C4-2B (cell line): ENCODE results near the gene INPP5D.
"Not testable (repeated sequence)": the region's sequence is repeated elsewhere in the genome, so short reads cannot be mapped to it uniquely, and the experiment has no call there.

Experiments used
- ZFX ChIP-seq: fragments of 450-650 bp; IDR thresholded peaks from 2 replicates; pipeline ENCODE4 v1.6.1; 2017
- TF ChIP-seq, protein P1 (sequence below): fragments of 450-650 bp; conservative IDR thresholded peaks from 2 replicates; pipeline ENCODE4 v1.5.1; 2017; ENCODE audit warnings: mild to moderate bottlenecking

DNA sequence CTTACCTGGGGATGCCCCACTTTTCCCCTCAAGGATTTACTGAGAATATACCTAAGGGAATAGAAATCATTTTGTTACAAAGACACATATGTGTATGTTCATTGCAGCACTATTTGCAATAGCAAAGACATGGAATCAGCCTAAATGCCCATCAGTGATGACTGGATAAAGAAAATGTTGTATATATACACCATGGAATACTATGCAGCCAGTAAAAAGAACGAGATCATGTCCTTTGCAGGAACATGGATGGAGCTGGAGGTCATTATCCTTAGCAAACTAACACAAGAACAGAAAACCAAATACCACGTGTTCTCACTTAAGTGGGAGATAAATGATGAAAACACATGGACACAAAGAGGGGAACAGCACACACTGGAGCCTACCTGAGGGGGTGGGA is 63.4 kb downstream of the INPP5D start:
- TF ChIP-seq, protein P1, sequence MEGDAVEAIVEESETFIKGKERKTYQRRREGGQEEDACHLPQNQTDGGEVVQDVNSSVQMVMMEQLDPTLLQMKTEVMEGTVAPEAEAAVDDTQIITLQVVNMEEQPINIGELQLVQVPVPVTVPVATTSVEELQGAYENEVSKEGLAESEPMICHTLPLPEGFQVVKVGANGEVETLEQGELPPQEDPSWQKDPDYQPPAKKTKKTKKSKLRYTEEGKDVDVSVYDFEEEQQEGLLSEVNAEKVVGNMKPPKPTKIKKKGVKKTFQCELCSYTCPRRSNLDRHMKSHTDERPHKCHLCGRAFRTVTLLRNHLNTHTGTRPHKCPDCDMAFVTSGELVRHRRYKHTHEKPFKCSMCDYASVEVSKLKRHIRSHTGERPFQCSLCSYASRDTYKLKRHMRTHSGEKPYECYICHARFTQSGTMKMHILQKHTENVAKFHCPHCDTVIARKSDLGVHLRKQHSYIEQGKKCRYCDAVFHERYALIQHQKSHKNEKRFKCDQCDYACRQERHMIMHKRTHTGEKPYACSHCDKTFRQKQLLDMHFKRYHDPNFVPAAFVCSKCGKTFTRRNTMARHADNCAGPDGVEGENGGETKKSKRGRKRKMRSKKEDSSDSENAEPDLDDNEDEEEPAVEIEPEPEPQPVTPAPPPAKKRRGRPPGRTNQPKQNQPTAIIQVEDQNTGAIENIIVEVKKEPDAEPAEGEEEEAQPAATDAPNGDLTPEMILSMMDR = not testable (repeated sequence)
- TF ChIP-seq ZFX = not testable (repeated sequence)
